Right atrium auricular region (tissue), 2 donors: ENCODE measurements around the gene RASA1. TPM values are rescaled to one million over a fixed set of nuclear protein-coding genes. Genes with fewer than 3 reads are reported as not detected.

Experiments used
- DNase-seq: peaks from one replicate; pipeline ENCODE4 v3.0.0-alpha.2; 2019; ENCODE audit warnings: low spot score
- H3K27ac ChIP-seq, 2 donors: fragments of 200-600 bp; sonication (generic); 1 replicate in 1 of 2; 2 replicates in 1 of 2; pipeline ENCODE4 v1.5.1; 2016 to 2019
- H3K27me3 ChIP-seq, 2 donors: fragments of 200-600 bp; sonication (generic); one replicate each; pipeline versions ENCODE4 v1.5.1 to v1.6.0; 2017 to 2019
- H3K36me3 ChIP-seq: fragments of 200-600 bp; sonication (generic); one replicate; pipeline ENCODE4 v1.5.1; 2016
- H3K4me1 ChIP-seq, 2 donors: fragments of 200-600 bp; sonication (generic); one replicate each; pipeline versions ENCODE4 v1.5.1 to v1.6.0; 2017 to 2019
- H3K4me3 ChIP-seq, 2 donors: fragments of 200-600 bp; sonication (generic); 1 replicate in 1 of 2; 2 replicates in 1 of 2; pipeline ENCODE4 v1.5.1; 2017 to 2019; ENCODE audit warnings: mild to moderate bottlenecking in 1 of 2, moderate library complexity in 1 of 2
- H3K9me3 ChIP-seq, 2 donors: fragments of 200-600 bp; sonication (generic); one replicate each; pipeline ENCODE4 v1.5.1; 2019
- total RNA-seq, 2 donors: library from RNA; depleted of rRNA; stranded (reverse); fragments of >200 nt; gene quantifications; one replicate each; pipeline ENCODE4 v1.1.0, GENCODE V29; 2016
- TF ChIP-seq, protein P1 (sequence below), 2 donors: fragments of 200-600 bp; sonication (generic); IDR thresholded peaks; one replicate each; pipeline ENCODE4 v1.5.1; 2019; ENCODE audit warnings: antibody characterized with exemption in 2 of 2

RASA1 gene
- total RNA-seq, 2 donors from 2014 or later, result 15.7 to 18.6 TPM

DNA sequence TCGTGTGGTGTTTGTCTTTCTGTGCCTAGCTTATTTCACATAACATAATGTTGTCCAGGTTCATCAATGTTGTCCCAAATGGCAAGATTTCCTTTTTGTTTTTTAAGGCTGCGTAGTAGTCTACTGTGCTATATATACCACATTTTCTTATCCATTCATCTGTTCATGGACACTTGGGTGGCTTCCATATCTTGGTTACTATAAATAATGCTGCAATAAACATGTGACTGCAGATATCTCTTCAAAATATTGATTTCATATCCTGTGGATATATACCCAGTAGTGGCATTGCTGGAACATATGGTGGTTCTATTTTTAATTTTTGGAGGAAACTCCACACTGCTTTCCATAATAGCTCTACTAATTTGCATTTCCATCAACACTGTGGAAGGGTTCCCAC lies 170.5 kb downstream of the RASA1 start:
- no peaks in the 10 kb centered on the region for H3K27me3 ChIP-seq
- H3K4me1 ChIP-seq, result no peaks in the 10 kb centered on the region
- H3K4me3 ChIP-seq, result no peak overlapping the region
- no peaks in the 10 kb centered on the region for H3K36me3 ChIP-seq
- TF ChIP-seq, protein P1, sequence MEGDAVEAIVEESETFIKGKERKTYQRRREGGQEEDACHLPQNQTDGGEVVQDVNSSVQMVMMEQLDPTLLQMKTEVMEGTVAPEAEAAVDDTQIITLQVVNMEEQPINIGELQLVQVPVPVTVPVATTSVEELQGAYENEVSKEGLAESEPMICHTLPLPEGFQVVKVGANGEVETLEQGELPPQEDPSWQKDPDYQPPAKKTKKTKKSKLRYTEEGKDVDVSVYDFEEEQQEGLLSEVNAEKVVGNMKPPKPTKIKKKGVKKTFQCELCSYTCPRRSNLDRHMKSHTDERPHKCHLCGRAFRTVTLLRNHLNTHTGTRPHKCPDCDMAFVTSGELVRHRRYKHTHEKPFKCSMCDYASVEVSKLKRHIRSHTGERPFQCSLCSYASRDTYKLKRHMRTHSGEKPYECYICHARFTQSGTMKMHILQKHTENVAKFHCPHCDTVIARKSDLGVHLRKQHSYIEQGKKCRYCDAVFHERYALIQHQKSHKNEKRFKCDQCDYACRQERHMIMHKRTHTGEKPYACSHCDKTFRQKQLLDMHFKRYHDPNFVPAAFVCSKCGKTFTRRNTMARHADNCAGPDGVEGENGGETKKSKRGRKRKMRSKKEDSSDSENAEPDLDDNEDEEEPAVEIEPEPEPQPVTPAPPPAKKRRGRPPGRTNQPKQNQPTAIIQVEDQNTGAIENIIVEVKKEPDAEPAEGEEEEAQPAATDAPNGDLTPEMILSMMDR (IDR thresholded peaks at IDR 0.05), result no peak
- H3K27ac ChIP-seq, result no peak overlapping the region
- no peak for DNase-seq
- H3K9me3 ChIP-seq, result peaks cover 0 to 12% of the 10 kb centered on the region in 2 donors

Other genes starting within 250 kb of the RASA1 start
- 10 to 100 TPM; 37.9 to 55.6 TPM for gene CCNH, start 145.0 kb downstream of the RASA1 start, total RNA-seq